HepG2 (cell line): Measurements from ENCODE around the gene ZMAT2.

Experiments used
- POLR2A ChIP-seq, 2 experiments: IDR thresholded peaks; 2 replicates each; pipeline ENCODE4 v1.6.1; 2011; ENCODE audit warnings: low read depth in 2 of 2, low read length in 2 of 2, mild to moderate bottlenecking in 1 of 2, moderate library complexity in 1 of 2; ENCODE audit not compliant: insufficient read depth in 1 of 2
- PTBP1 ChIP-seq: fragments of 200-400 bp; formaldehyde crosslinking; IDR thresholded peaks from 2 replicates; pipeline ENCODE4 v1.6.1; 2018; ENCODE audit warnings: low read length, low read depth; ENCODE audit not compliant: poor library complexity, severe bottlenecking
- RAD21 ChIP-seq: fragments of 450-650 bp; formaldehyde crosslinking; IDR thresholded peaks from 2 replicates; pipeline ENCODE4 v1.5.0; 2020; ENCODE audit warnings: mild to moderate bottlenecking
- RBM39 ChIP-seq: fragments of 200-400 bp; formaldehyde crosslinking; IDR thresholded peaks from one replicate; pipeline ENCODE4 v1.6.1; 2018; ENCODE audit warnings: antibody characterized with exemption, mild to moderate bottlenecking, low read depth, low read length; ENCODE audit not compliant: poor library complexity, severe bottlenecking
- ZKSCAN5 ChIP-seq: sonication (generic); formaldehyde crosslinking; IDR thresholded peaks from 2 replicates; pipeline ENCODE4 v1.5.1; 2020; ENCODE audit warnings: mild to moderate bottlenecking, missing genetic modification reagents

GRCh38 chr5:140713562-140714094 lies 13.4 kb downstream of the ZMAT2 start:
- TF ChIP-seq ZKSCAN5 (CRISPR knock-in tag) (no peak), PTBP1 (no peak), RBM39 (no peak), RAD21 (CRISPR knock-in tag) (no peak), POLR2A (IDR thresholded peaks at IDR 0.05; ENCODE audit: insufficient read depth in 1 of 2, low read depth in 2 of 2, low read length in 2 of 2) (no peak)
